Kidney capillary endothelial cell (primary cell): ENCODE measurements around the gene AKIRIN1.
"Not testable (repeated sequence)": the region's sequence is repeated elsewhere in the genome, so short reads cannot be mapped to it uniquely, and the experiment has no call there.

Source experiments
- DNase-seq: peaks from one replicate; pipeline ENCODE4 v3.0.0-alpha.2; 2018; ENCODE audit warnings: low spot score

The AKIRIN1 gene

GRCh38 chr1:38997034-38997900 lies 6.2 kb downstream of the AKIRIN1 start:
- DNase-seq, result no peak

DNA sequence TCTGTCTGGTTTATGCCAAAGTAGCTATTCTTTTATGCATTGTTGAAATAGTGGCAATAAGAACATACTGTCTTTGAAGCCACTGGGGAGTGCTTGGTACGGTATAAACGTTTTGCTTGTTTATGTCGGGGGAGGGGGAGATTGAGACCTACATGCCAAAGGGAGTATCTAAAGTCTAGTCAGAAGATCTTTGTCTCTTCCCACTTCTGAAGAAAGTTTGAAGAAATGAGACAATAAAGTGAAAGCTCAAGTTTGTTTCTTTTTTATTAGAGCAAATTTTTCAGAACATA lies 6.8 kb downstream of the AKIRIN1 start:
- no peak for DNase-seq

DNA sequence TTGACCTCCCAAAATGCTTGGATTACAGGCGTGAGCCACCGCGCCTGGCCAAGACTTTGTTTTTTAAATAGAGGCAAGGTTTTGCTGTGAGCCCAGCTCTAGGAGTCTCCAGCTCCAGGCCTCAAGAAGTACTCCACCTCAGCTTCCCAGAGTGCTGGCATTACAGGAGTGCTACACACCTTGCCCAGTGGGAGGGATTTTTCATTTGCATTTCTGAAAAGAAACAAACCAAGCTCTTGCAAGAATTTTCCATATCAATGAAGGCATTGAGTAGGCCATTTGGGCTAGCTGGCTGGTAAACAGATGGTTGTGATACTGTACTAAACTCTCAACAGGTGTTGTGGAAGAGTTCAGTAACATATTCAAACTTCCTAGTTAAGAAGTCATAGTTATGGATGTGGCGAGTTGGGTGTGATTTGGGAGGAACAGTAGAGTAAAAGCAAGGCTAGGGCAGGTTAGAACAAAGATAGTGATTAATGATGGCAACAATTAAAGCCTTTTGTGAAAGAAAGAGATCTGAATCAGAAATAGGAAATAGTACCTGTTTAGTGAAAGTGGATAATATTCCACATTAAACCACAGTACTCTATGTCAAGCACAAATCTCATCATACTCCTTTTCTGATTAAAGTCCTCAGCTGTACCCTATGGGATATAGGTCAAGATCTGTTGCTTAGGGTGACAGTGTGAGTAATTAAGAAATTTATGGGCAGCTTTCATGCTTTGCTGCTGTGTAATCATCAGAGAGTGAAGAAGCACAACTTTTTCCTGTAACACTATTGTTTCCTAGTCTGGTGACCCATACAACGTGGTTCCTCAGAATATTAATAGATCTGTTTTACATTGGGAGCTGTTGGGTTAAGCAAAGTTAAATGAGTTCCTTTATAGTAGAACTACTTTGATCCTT lies 10.7 kb downstream of the AKIRIN1 start:
- no peak for DNase-seq

GRCh38 chr1:39003281-39003680 lies 12.2 kb downstream of the AKIRIN1 start:
- no peak for DNase-seq

GRCh38 chr1:39003794-39004193 lies 12.7 kb downstream of the AKIRIN1 start:
- DNase-seq, result no peak

- no peak for DNase-seq
Observed at GRCh38 chr1:39006287-39006686, 15.2 kb downstream of the AKIRIN1 start.

DNA sequence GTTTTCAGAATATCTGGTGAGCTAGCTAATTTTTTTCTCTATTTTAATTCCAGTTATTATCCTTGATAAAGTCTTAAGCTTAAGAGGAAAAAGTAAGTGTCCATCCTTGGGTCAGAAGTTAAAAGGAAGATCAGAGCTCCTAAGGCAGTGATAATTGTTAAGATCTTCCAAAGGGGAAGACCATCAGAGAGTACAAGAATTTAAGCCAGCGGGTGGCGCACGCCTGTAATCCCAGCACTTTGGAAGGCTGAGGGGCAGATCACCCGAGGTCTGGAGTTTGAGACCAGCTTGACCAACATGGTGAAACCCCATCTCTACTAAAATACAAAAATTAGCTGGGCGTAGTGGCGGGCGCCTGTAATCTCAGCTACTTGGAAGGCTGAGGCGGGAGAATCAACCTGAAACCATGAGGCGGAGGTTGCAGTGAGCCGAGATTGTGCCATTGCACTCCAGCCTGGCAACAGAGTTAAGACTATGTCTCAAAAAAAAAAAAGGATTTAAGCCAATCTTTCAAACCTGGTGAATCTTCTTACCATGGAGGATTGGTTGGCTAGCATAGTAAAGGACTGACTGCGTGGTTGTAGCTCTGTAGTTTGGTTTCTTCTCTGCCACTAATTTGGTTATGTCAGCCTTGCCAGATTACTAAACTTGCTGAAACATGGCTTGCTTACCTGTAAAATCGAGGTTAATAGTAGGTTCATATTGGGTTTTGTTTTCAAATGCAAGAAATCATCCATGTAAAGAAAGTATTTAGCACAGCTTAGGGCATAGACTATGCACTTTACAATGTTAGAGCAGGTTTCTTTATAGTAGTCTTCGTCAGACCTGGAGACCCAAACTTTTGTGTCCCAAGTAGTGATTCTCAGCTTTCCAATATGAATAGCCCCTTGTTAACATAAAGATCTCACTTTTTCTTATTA lies 15.9 kb downstream of the AKIRIN1 start:
- no peak for DNase-seq

DNA sequence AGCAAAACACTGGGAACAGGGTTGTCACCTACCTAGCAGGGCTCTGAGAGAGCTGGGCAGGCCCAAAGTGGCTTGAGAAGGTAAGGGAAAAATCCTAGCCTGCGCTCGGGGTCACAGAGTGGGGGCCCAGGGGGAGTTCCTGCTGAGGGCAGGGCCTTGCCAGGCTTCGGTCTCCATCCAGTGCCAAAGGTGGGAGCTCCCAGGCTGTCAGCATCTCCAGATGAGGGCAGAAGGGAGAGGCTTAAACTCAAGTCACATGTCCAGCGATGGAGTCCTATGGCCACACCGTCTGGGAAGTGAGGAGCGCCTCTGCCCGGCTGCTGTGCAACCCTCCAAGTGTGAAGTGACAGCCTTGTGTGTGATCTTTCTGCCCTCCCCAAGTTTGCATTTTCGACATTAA lies 23.9 kb downstream of the AKIRIN1 start:
- DNase-seq, result not testable (repeated sequence)

- no peak for DNase-seq
Observed at GRCh38 chr1:39016604-39017171, 25.6 kb downstream of the AKIRIN1 start.

DNA sequence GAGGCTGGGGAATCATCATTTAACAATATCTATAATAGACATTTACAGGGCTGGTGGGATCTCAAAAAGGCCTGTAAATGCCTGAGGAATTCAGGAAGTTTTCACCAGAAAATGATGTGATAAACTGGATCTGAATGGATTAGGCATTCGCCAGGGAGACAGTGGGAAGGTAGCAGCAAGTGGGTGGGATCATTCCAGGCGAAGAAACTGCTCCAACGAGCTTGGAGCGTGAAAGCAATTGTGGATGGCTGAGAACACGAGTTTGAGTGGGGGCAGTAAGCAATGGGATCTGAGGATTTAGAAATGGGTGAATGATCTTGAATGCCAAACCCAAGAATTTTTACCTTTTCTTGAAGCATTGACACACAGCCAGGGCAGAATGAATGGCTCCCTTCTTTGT lies 26.2 kb downstream of the AKIRIN1 start:
- no peak for DNase-seq

DNA sequence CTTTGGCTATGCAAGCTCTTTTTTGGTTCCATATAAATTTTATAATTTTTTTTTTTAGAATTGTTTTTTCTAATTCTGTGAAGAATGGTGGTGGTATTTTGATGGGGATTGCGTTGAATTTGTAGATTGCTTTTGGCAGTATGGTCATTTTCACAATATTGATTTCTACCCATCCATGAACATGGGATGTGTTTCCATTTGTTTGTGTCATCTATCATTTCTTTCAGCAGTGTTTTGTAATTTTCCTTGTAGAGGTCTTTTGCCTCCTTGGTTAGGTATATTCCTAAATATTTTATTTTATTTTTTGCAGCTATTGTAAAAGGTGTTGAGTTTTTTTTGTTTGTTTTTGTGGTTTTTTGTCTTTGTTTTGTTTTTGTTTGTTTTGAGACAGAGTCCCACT lies 29.4 kb downstream of the AKIRIN1 start:
- DNase-seq, result not testable (repeated sequence)

DNA sequence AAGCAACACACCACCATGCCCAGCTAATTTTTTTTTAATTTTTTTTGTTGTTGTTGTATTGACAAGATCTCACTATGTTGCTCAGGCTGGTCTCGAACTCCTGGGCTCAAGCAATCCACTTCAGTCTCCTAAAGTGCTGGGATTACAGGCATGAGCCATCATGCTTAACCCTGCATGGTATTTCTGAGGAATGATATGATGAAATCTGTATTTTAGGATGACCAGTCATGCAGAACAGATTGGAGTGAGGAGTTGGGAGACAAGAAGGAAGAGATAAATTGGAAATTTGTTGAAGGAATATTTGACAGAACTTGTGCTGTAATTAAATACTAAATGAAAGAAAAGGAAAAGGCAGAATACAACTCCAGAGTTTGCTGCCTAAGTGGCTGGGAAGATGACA lies 30.4 kb downstream of the AKIRIN1 start:
- DNase-seq, result no peak

GRCh38 chr1:39023140-39023539 lies 32.1 kb downstream of the AKIRIN1 start:
- DNase-seq, result no peak

GRCh38 chr1:39026051-39026865 lies 35.2 kb downstream of the AKIRIN1 start, which contains the start of gene NDUFS5:
Gene NDUFS5 (plus strand): TSS chr1:39026350. CDS start chr1:39028725, 2,375 bp downstream.
- DNase-seq, result peak; percentile 89

- DNase-seq, result peak; percentile 51
Observed at GRCh38 chr1:39026866-39027507, 35.9 kb downstream of the AKIRIN1 start.

- no peak for DNase-seq
Observed at GRCh38 chr1:39034114-39034654, 43.1 kb downstream of the AKIRIN1 start.

- DNase-seq, result no peak
Observed at GRCh38 chr1:39036678-39037077, 45.6 kb downstream of the AKIRIN1 start.

- DNase-seq, result no peak
Observed at GRCh38 chr1:39043513-39043912, 52.4 kb downstream of the AKIRIN1 start.

- DNase-seq, result no peak
Observed at GRCh38 chr1:39044762-39045161, 53.7 kb downstream of the AKIRIN1 start.

GRCh38 chr1:39045231-39045630 lies 54.2 kb downstream of the AKIRIN1 start:
- DNase-seq, result no peak
